Suprapubic skin (tissue), 3 donors: ENCODE measurements around the gene MCM5.

Experiments
- CTCF ChIP-seq, 2 donors: fragments of 200-600 bp in 1 of 2; fragments of 450-650 bp in 1 of 2; sonication (generic) in 1 of 2; IDR thresholded peaks; one replicate each; pipeline ENCODE4 v1.5.1; 2016 to 2019; ENCODE audit warnings: antibody characterized with exemption in 2 of 2, mild to moderate bottlenecking in 1 of 2, moderate library complexity in 1 of 2
- POLR2AphosphoS5 ChIP-seq, 3 donors: sonication (generic); formaldehyde crosslinking; IDR thresholded peaks; one replicate each; pipeline ENCODE4 v1.6.1; 2017; ENCODE audit warnings: antibody characterized with exemption in 3 of 3

- TF ChIP-seq CTCF (IDR thresholded peaks at IDR 0.05) (no peak), POLR2AphosphoS5 (IDR thresholded peaks at IDR 0.05) (no peak)
Measured at GRCh38 chr22:35454416-35455054, 54.6 kb downstream of the MCM5 start.
